ENCODE results near the gene C5orf52.
"Not testable (repeated sequence)": the region's sequence is repeated elsewhere in the genome, so short reads cannot be mapped to it uniquely, and the experiment has no call there.

C5orf52 gene

GRCh38 chr5:157679801-157680200, 8.5 kb downstream of the C5orf52 start:
- DNase-seq = no peak

GRCh38 chr5:157680239-157680638, 8.9 kb downstream of the C5orf52 start:
- DNase-seq = no peak

GRCh38 chr5:157681048-157681447, 9.7 kb downstream of the C5orf52 start:
- DNase-seq = no peak

- no peak for DNase-seq
These were observed 10.9 kb downstream of the C5orf52 start for GRCh38 chr5:157682257-157682656.

GRCh38 chr5:157686276-157687197, 15.2 kb downstream of the C5orf52 start:
- not testable (repeated sequence) for DNase-seq

- no peak for DNase-seq
These were observed 15.8 kb downstream of the C5orf52 start for GRCh38 chr5:157687198-157687554.

- DNase-seq = no peak
These were observed 18.8 kb downstream of the C5orf52 start for GRCh38 chr5:157689942-157690689.

- DNase-seq = no peak
These were observed 19.5 kb downstream of the C5orf52 start for GRCh38 chr5:157690690-157691433.

- not testable (repeated sequence) for DNase-seq
These were observed 22.5 kb downstream of the C5orf52 start for GRCh38 chr5:157693816-157694215.

GRCh38 chr5:157696154-157696553, 24.8 kb downstream of the C5orf52 start:
- not testable (repeated sequence) for DNase-seq

- not testable (repeated sequence) for DNase-seq
These were observed 27.3 kb downstream of the C5orf52 start for GRCh38 chr5:157698674-157699073.

- DNase-seq = no peak
These were observed 32.4 kb downstream of the C5orf52 start for GRCh38 chr5:157703736-157704135.

- DNase-seq = no peak
These were observed 37.5 kb downstream of the C5orf52 start for GRCh38 chr5:157708866-157709265.

- no peak for DNase-seq
These were observed 38.0 kb downstream of the C5orf52 start for GRCh38 chr5:157709346-157709745.

- no peak for DNase-seq
These were observed 39.1 kb downstream of the C5orf52 start for GRCh38 chr5:157710431-157710830.

- no peak for DNase-seq
These were observed 39.5 kb downstream of the C5orf52 start for GRCh38 chr5:157710882-157711281.

- DNase-seq = no peak
These were observed 42.7 kb downstream of the C5orf52 start for GRCh38 chr5:157713830-157714595.

- DNase-seq = no peak
These were observed 43.2 kb downstream of the C5orf52 start for GRCh38 chr5:157714596-157714864.

GRCh38 chr5:157718519-157718918, 47.2 kb downstream of the C5orf52 start:
- peak; percentile 30 for DNase-seq

GRCh38 chr5:157719245-157719644, 47.9 kb downstream of the C5orf52 start:
- DNase-seq = no peak

- no peak for DNase-seq
These were observed 49.8 kb downstream of the C5orf52 start for GRCh38 chr5:157721159-157721558.

- DNase-seq = not testable (repeated sequence)
These were observed 51.6 kb downstream of the C5orf52 start for GRCh38 chr5:157722895-157723294.

- DNase-seq = not testable (repeated sequence)
These were observed 55.3 kb downstream of the C5orf52 start for GRCh38 chr5:157726607-157727006.
